A549 treated with CpdA at 1 μM for 4 hours (cell line): ENCODE results near the gene FUCA2. TPM values are rescaled to one million over a fixed set of nuclear protein-coding genes. Genes with fewer than 3 reads are reported as not detected.

ENCODE experiments used
- total RNA-seq: library from RNA; stranded (reverse); fragments of 200-300 nt; extraction: Qiagen RNA extraction; gene quantifications from 5 replicates; pipeline ENCODE4 v1.2.3, GENCODE V29; 2022; ENCODE audit warnings: low read depth

The FUCA2 gene, protein sequence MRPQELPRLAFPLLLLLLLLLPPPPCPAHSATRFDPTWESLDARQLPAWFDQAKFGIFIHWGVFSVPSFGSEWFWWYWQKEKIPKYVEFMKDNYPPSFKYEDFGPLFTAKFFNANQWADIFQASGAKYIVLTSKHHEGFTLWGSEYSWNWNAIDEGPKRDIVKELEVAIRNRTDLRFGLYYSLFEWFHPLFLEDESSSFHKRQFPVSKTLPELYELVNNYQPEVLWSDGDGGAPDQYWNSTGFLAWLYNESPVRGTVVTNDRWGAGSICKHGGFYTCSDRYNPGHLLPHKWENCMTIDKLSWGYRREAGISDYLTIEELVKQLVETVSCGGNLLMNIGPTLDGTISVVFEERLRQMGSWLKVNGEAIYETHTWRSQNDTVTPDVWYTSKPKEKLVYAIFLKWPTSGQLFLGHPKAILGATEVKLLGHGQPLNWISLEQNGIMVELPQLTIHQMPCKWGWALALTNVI
- 52.7 to 58.0 TPM (median 54.5 TPM) in 5 replicates for total RNA-seq

DNA sequence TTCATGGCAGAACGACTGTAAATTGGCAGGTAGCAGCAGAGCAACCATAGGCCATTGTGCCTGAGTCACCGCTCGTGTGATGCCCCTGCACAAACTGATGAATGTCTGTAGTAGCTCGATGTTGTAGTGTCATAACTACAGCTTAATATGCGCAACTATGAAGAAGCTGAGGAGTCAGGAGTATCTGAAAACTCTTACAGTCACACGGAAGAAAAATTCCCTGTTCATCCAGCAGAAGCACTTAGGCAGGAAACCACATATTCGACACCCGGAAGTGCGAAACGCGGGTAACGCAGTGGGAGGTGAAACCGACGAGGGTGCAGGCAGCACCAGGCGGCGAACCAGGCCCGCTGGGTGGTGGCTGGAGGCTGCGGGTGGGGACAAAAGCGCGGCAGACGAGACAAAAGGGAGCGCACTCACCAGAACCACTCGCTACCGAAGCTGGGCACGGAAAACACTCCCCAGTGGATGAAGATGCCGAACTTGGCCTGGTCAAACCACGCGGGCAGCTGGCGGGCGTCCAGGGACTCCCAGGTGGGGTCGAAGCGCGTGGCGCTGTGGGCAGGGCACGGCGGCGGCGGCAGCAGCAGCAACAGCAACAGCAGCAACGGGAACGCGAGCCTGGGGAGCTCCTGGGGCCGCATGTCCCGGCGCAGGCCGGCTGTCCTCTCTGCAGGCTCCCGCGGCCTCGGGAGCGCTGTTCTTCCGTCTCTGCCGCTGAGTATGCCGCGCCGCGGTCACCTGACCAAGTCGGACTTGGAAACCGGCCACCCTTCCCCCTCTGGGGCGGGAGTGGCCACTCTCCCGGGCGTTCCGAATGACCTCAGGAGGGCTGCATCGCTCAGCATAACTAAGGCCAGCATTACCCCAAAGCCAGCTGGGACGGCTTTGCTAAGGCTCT, at the start of gene FUCA2:
TSS of gene FUCA2 (minus strand) at position 730 of the 901 bp plus-strand sequence. CDS start at position 644, 86 bp downstream.

GRCh38 chr6:143450453-143451371, 60.8 kb downstream of the FUCA2 start, which contains the start of the genes ADAT2 and PEX3:
Gene ADAT2 (minus strand): TSS chr6:143450695. CDS start chr6:143450658, 37 bp downstream.
Gene PEX3 (plus strand): TSS chr6:143450805. CDS start chr6:143451043, 238 bp downstream.

Other genes starting within 250 kb of the FUCA2 start
- gene ADAT2, start 61.0 kb downstream of the FUCA2 start, total RNA-seq: 2.9 to 4.4 TPM (median 3.8 TPM) in 5 replicates
- 9.2 to 15.5 TPM (median 11.7 TPM) in 5 replicates for gene PEX3, start 60.9 kb downstream of the FUCA2 start, total RNA-seq
- 3.6 to 5.4 TPM (median 4.0 TPM) in 5 replicates for gene PHACTR2, start 166.2 kb upstream of the FUCA2 start, total RNA-seq